Neural progenitor cell (in vitro differentiated cells): Measurements from ENCODE around the gene EIF4G3.
"Not testable (repeated sequence)": the region's sequence is repeated elsewhere in the genome, so short reads cannot be mapped to it uniquely, and the experiment has no call there.

Source experiments
- CTCF ChIP-seq: fragments of 200-600 bp; sonication (generic); IDR thresholded peaks from 2 replicates; pipeline ENCODE4 v1.5.1; 2017; ENCODE audit warnings: antibody characterized with exemption, mild to moderate bottlenecking
- EZH2 ChIP-seq: fragments of 200-600 bp; sonication (generic); IDR thresholded peaks from 2 replicates; pipeline ENCODE4 v1.6.1; 2017; ENCODE audit warnings: antibody characterized with exemption, mild to moderate bottlenecking, moderate library complexity
- EZH2phosphoT487 ChIP-seq: fragments of 200-600 bp; sonication (generic); IDR thresholded peaks from 2 replicates; pipeline ENCODE4 v1.6.1; 2017; ENCODE audit warnings: antibody characterized with exemption

DNA sequence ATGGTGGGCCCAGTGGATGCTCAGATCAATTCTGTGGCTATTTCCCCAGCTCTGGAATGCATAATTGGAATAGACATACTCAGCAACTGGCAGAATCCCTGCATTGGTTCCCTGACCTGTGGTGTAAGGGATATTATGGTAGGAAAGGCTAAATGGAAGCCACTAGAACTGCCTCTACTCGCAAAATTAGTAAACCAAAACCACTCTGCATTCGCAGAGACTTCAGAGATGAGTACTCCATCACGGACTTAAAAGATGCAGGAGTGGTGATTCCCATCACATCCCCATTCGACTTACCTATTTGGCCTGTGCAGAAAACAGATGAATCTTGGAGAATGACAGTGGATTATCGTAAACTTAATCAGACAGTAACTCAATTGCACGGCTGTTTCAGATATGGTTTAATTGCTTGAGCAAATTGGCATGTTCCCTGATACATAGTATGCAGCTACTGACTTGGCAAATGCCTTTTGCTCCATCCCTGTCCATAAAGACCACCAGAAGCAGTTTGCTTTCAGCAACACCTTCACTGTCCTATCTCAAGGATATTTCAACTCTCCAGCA lies 31.5 kb upstream of the EIF4G3 start:
- TF ChIP-seq CTCF, EZH2phosphoT487, EZH2: not testable (repeated sequence)
